Ectodermal cell (in vitro differentiated cells): Measurements from ENCODE around the gene EXOSC10.
"Not testable (repeated sequence)": the region's sequence is repeated elsewhere in the genome, so short reads cannot be mapped to it uniquely, and the experiment has no call there.

Experiments used
- H3K27ac ChIP-seq: 2 replicates; pipeline ENCODE4 v1.7.0; 2013; ENCODE audit warnings: mild to moderate bottlenecking, low read depth, low read length; ENCODE audit not compliant: insufficient read depth, poor library complexity, severe bottlenecking
- H3K27me3 ChIP-seq: 2 replicates; pipeline ENCODE4 v1.7.0; 2013; ENCODE audit warnings: mild to moderate bottlenecking, low read length; ENCODE audit not compliant: insufficient read depth, control insufficient read depth, poor library complexity, severe bottlenecking
- H3K36me3 ChIP-seq: one replicate; pipeline ENCODE4 v1.7.0; 2013; ENCODE audit warnings: low read length; ENCODE audit not compliant: control insufficient read depth, insufficient read depth
- H3K4me1 ChIP-seq: one replicate; pipeline ENCODE4 v1.7.0; 2013; ENCODE audit warnings: low read length; ENCODE audit not compliant: control insufficient read depth, insufficient read depth
- H3K4me3 ChIP-seq: 2 replicates; pipeline ENCODE4 v1.7.0; 2013; ENCODE audit warnings: low read depth, low read length, control low read depth; ENCODE audit not compliant: insufficient read depth
- H3K9me3 ChIP-seq: 2 replicates; pipeline ENCODE4 v1.7.0; 2013; ENCODE audit warnings: mild to moderate bottlenecking, low read length, moderate library complexity; ENCODE audit not compliant: control insufficient read depth
- WGBS, 2 experiments: methylation state at CpG; one replicate each; pipeline ENCODE4 v1.1.7; 2013; ENCODE audit warnings: missing lambda C conversion rate in 2 of 2; 5-methylcytosine and 5-hydroxymethylcytosine counted together

EXOSC10 gene

DNA sequence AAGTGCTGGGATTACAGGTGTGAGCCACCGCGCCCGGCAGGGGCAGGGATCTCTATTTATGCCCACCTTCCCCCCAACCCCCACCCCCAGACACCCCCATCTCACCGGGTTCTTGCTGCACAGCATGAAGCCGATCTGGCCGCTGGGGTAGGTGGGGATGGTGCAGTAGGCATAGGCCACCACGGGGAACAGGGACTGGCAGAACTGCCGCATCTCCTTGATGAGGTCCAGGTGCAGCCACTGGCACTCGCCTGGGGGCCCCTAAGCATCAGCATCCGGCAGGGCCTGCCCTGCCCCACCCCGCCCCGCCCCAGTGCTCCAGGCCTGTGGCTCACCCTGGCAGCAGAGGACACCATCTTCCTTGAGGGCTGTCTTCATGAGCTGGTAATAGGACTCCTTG, 44.0 kb downstream of the EXOSC10 start:
- peaks cover 5% of the 10 kb centered on the region for H3K36me3 ChIP-seq
- H3K27me3 ChIP-seq: no peaks in the 10 kb centered on the region
- H3K4me1 ChIP-seq: peaks cover 6% of the 10 kb centered on the region
- H3K27ac ChIP-seq: no peak overlapping the region
- H3K4me3 ChIP-seq: no peak overlapping the region
- no peaks in the 10 kb centered on the region for H3K9me3 ChIP-seq
- WGBS, 2 experiments: 95 to 98% methylated on average over 11 to 12 of the region's 12 CpGs

DNA sequence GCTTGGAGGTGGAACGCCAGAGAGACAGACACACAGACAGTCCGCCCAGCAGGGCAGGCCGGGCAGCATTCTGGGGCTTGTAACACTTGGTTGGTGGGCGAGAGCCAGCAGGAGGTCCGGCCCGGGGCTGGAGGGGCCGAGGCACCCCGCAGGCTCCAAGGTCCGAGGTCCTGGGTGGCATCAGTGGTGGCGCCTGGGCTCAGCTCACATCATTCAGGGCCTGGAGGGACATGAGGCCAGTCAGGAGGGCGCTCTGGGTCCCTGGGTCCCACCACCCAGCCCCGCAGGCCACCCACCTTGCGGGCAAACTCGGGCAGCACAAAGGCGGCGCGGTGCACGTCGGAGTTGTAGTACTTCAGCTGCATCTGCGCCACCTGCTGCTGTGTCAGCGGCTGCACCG, 45.0 kb downstream of the EXOSC10 start:
- H3K9me3 ChIP-seq: no peaks in the 10 kb centered on the region
- no peak overlapping the region for H3K4me3 ChIP-seq
- H3K4me1 ChIP-seq: peaks cover 6% of the 10 kb centered on the region
- H3K36me3 ChIP-seq: peaks cover 5% of the 10 kb centered on the region
- H3K27me3 ChIP-seq: no peaks in the 10 kb centered on the region
- 93 to 95% methylated on average over 22 of the region's 22 CpGs for WGBS, 2 experiments
- H3K27ac ChIP-seq: no peak overlapping the region

DNA sequence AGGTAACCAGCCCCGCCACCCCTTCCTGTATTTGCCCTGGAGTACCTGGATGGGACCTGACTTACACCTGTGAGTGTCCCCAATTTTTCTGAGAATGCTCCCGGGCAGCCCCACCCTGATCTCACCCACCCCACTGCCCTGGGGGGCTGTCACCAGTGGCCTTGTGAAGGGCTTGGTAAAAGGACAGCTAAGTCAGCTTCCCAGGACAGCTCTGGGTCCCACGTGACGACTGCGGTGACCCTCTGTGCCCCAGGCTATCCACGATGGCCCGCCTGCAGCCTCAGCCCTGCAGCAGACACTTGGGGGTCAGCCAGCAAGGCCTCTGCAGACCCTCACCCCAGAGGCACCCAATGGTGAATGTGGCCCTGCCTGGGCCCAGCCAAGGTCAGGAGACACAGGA, 45.5 kb downstream of the EXOSC10 start:
- 93 to 95% methylated on average over 7 of the region's 7 CpGs for WGBS, 2 experiments
- Histone ChIP-seq H3K9me3 (no peaks in the 10 kb centered on the region), H3K27me3 (no peaks in the 10 kb centered on the region), H3K36me3 (peaks cover 5% of the 10 kb centered on the region), H3K4me3 (no peak overlapping the region), H3K27ac (no peak overlapping the region), H3K4me1 (peaks cover 6% of the 10 kb centered on the region)

DNA sequence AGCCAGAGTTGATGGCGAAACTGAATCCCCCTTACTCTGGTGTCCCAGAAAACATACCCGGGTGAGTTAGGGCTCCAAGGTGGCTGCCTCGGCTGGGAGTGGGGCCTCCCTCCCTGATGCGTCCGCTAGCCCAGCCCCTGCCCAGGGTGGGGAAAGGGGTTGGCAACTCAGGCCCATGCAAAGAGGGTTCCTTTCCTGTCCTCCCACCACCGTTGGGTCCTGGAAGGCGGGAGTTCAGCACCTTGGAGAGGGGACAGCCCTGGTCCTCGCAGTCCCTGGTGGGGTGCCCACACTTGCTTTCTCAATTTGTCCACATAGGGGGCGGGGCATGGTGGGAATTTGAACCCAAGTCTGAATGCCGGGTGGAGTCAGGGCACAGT, 45.9 kb downstream of the EXOSC10 start:
- Histone ChIP-seq H3K27ac (no peak overlapping the region), H3K4me3 (no peak overlapping the region)
- WGBS, 2 experiments: 76% methylated on average over 10 of the region's 10 CpGs

DNA sequence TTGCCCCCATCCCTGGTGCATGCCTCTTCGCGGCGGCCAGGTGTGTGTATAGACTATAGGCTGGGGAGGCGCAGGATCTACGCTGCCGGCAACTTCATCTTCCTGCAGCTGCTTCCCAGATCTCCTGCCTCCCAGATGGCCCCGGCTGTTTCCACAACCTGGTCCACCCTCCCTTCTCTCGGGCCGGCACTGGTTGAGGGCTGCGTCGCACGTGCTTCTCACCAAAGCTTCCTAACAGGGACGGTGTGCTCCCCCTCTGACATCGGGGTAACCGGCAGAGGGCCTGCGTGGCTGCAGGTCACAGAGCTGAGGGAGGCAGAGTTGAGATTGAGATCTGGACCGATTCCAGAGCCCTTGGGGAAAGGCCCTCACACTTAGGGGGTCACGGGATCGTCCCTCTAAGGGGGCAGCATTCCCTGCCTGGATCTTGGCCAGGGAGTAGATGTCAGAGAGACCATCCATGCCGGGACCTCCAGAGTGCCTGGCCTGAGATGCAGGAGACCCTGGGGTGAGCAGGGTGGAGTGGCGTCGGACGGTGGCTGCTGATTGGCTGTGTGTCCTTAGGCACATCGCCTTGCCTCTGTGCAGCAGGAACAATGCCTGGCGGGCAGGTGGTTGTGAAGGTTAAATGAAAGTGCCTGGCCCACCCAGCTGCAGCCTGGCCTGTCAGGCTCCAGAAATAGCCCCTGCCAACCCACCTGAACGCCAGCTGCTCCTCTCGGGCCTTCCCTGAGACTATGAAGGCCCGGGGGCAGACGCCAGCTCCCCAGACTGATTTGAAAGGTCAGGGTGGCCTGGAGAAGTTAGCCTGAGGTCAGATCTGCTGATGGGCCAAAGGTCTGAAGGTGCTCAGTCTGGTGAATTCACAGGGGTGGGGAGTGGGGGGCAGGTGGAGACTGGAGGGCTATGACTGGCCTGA, 46.6 kb downstream of the EXOSC10 start:
- H3K27me3 ChIP-seq: no peaks in the 10 kb centered on the region
- no peaks in the 10 kb centered on the region for H3K4me1 ChIP-seq
- WGBS, 2 experiments: 78 to 82% methylated on average over 29 of the region's 29 CpGs
- H3K36me3 ChIP-seq: peaks cover 5% of the 10 kb centered on the region
- no peak overlapping the region for H3K27ac ChIP-seq
- no peak overlapping the region for H3K4me3 ChIP-seq
- H3K9me3 ChIP-seq: no peaks in the 10 kb centered on the region

More for the DNA sequence above, 45.9 kb downstream of the EXOSC10 start:
- peaks cover 5% of the 10 kb centered on the region for H3K36me3 ChIP-seq
- peaks cover 3% of the 10 kb centered on the region for H3K4me1 ChIP-seq
- no peaks in the 10 kb centered on the region for H3K27me3 ChIP-seq
- H3K9me3 ChIP-seq: no peaks in the 10 kb centered on the region

DNA sequence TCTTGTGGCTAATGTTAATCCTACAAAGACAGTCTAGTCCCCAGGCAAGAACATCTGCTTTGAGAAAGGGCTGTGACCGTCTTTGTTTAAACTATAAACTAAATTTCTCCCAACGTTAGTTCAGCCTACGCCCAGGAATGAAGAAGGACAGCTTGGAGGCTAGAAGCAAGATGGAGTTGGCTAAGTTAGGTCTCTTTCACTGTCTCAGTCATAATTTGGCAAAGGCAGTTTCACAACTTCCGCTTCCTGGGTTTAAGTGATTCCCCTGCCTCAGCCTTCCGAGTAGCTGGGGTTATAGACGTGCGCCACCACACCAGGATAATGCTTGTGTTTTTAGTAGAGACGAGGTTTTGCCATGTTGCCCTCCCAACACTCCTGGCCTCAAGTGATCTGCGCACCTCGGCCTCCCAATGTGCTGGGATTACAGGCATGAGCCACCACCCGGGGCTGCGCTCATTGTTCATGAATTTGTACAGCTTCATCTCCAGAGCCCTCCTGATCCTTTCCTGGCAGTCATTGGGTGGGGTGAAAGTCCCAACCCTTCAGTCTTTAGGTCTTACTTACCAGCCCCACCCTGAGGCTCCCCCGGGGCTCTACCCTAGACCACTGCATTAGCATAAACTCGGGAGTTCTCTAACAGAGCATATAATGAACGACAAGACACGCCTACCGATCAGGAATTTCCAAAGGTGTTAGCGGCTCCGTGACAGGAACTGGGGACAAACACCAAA, 47.7 kb downstream of the EXOSC10 start:
- Histone ChIP-seq H3K4me1 (no peaks in the 10 kb centered on the region), H3K27ac (no peak overlapping the region), H3K4me3 (no peak overlapping the region), H3K36me3 (no peaks in the 10 kb centered on the region), H3K9me3 (no peaks in the 10 kb centered on the region), H3K27me3 (no peaks in the 10 kb centered on the region)
- 82 to 83% methylated on average over 19 of the region's 19 CpGs for WGBS, 2 experiments

DNA sequence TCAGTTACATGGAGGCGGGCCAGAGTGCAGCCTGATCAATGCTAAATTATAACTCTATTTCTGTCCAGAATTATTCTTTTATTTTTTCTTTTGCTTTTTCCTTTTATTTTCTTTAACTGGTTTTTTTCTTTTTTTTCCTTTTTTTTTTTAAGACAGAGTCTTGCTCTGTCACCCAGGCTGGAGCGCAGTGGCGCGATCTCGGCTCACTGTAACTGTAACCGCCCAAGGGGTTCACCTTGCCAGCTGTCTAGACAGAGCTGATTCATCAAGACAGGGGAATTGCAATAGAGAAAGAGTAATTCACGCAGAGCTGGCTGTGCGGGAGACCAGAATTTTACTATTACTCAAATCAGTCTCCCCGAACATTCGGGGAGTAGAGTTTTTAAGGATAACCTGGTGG, 48.5 kb downstream of the EXOSC10 start:
- H3K4me1 ChIP-seq, H3K9me3 ChIP-seq, H3K4me3 ChIP-seq, H3K27me3 ChIP-seq, H3K36me3 ChIP-seq, H3K27ac ChIP-seq: not testable (repeated sequence)
- WGBS, 2 experiments: 94 to 96% methylated on average over 10 of the region's 10 CpGs

DNA sequence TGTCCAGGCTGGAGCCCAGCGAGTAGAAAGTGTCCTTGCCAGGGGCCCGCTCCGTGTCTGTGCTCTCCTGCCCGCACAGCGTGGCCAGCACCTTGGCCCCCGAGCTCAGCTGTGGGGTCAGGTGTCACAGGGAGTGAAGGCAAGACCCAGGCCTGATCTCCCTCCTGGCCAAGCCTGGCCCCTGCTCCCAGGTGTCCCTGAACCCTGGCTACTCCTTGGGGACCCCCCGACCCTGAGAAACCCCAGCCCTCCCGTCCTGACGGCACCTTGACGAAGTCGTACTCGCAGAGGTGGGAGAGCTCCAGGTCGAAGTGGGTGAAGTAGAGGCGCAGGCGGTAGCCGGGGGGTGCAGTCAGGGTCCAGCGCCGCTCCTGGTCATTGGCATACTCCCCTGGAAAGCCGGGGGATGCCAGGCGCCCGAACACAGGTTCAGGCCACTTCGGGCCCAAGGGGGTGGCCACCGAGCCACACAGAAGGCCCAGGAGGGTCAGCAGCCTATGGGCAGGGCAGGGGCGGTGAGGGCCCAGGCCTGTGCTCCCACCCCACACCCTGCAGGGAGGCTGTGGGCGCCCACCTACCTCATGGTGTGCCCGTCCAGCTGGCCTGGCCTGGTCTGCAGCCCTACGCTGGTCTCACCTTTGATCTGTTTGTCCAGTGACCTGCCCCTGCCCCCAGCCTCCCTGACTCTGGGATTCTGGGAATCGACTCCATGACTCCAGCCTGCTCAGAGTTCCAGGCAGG, 52.9 kb downstream of the EXOSC10 start, which contains the start of gene MASP2:
TSS of gene MASP2 (minus strand) at position 615 of the 741 bp plus-strand sequence. CDS start at position 583, 32 bp downstream.
- Histone ChIP-seq H3K4me3 (no peak within 1 kb of the TSS), H3K4me1 (no peaks in the 10 kb centered on the region), H3K27ac (no peak within 1 kb of the TSS), H3K36me3 (no peaks in the 10 kb centered on the region), H3K27me3 (no peaks in the 10 kb centered on the region), H3K9me3 (no peaks in the 10 kb centered on the region)
- 96% methylated on average over 28 of the region's 28 CpGs for WGBS, 2 experiments

DNA sequence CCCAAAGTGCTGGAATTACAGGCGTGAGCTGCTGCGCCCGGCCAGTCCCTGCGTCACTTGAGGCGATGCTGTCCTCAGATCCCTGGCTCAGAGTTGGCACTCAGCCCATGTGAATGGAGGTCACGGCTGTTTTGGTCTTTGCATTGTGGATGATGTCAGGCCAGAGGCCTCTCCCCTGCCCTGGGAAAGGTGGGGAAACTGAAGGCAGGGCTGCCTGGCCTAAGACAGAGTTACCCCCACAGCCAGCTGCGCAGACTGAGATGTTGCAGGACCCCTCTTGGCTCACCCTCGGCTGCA, 53.5 kb downstream of the EXOSC10 start:
- Histone ChIP-seq H3K4me1 (no peaks in the 10 kb centered on the region), H3K9me3 (no peaks in the 10 kb centered on the region), H3K27me3 (no peaks in the 10 kb centered on the region), H3K27ac (no peak overlapping the region), H3K4me3 (no peak overlapping the region), H3K36me3 (no peaks in the 10 kb centered on the region)
- WGBS, 2 experiments: 94 to 96% methylated on average over 8 of the region's 8 CpGs
